Measurements from ENCODE around the gene ABHD17A. TPM values are rescaled to one million over a fixed set of nuclear protein-coding genes. Genes with fewer than 3 reads are reported as not detected.

The ABHD17A gene
- total and polyA plus RNA-seq, 2 donors (not counting 1 experiment from before 2014, with no cell fraction given): 63.1 to 134 TPM

- no peak for TF ChIP-seq EZH2 (IDR thresholded peaks at IDR 0.05; ENCODE audit: borderline replicate concordance, insufficient read depth, low read depth, low read length, poor library complexity, severe bottlenecking)
- no peak for TF ChIP-seq CTCF (IDR thresholded peaks at IDR 0.05)
- CTCF ChIA-PET: interaction anchor here (1.2 kb wide), 1 partner anchor 15 kb away, joined by 3 read pairs; no protein-coding TSS in a partner anchor
- Histone ChIP-seq H3K4me2 (replicated peaks; ENCODE audit: low read depth, low read length, poor library complexity, severe bottlenecking) (no peak overlapping the region), H3K79me2 (ENCODE audit: control insufficient read depth, insufficient read depth, low read length) (peaks cover 76% of the 10 kb centered on the region), H3K36me3 (replicated peaks in 1 of 2; ENCODE audit: control extremely low read depth in 1 of 2, control insufficient read depth in 1 of 2, extremely low read depth in 1 of 2, insufficient read depth in 2 of 2, low read length in 1 of 2) (peaks cover 0 to 28% of the 10 kb centered on the region in 2 experiments), H3K9me3 (ENCODE audit: control extremely low read depth in 1 of 3, control insufficient read depth in 2 of 3, insufficient read depth in 1 of 3, low read length in 2 of 3) (peaks cover 0 to 3% (median 0%) of the 10 kb centered on the region in 3 donors), H2AFZ (ENCODE audit: insufficient read depth, low read depth, low read length, poor library complexity, severe bottlenecking) (no peak overlapping the region), H3K4me1 (ENCODE audit: control insufficient read depth in 2 of 2, insufficient read depth in 2 of 2, low read length in 2 of 2) (peaks cover 20 to 28% of the 10 kb centered on the region in 2 donors), H3K27me3 (replicated peaks in 1 of 4; ENCODE audit: control extremely low read depth in 1 of 4, control insufficient read depth in 3 of 4, insufficient read depth in 4 of 4, low read length in 3 of 4) (no peaks in the 10 kb centered on the region), H3K4me3 (ENCODE audit: control extremely low read depth in 1 of 5, extremely low read depth in 1 of 5, insufficient read depth in 1 of 5, low read depth in 2 of 5, low read length in 4 of 5) (no peak overlapping the region), H4K20me1 (ENCODE audit: control insufficient read depth, insufficient read depth, low read length, poor library complexity, severe bottlenecking) (peaks cover 69% of the 10 kb centered on the region), H3K27ac (ENCODE audit: low read length in 2 of 2) (no peak overlapping the region), H3K9ac (ENCODE audit: low read length) (no peak overlapping the region)
- WGBS (ENCODE audit: insufficient coverage): 98% methylated on average over 64 of the region's 77 CpGs
- Mint-ChIP-seq H3K9me3 (ENCODE audit: insufficient read depth) (no peaks in the 10 kb centered on the region), H3K4me1 (peaks cover 22% of the 10 kb centered on the region), H3K4me3 (no peak overlapping the region), H3K27ac (no peak overlapping the region), H3K27me3 (no peaks in the 10 kb centered on the region)
- intact Hi-C loops (cut with micrococcal nuclease): no loop called here
- DNase-seq: no peak
- no peak for ATAC-seq (ENCODE audit: low read depth)
- POLR2A ChIA-PET: no interaction called here
Measured at GRCh38 chr19:1912760-1913505, 27.6 kb upstream of the ABHD17A start.

GRCh38 chr19:1911995-1912394, 26.7 kb upstream of the ABHD17A start:
- H3K4me3 ChIP-seq (ENCODE audit: control extremely low read depth in 1 of 5, extremely low read depth in 1 of 5, insufficient read depth in 1 of 5, low read depth in 2 of 5, low read length in 4 of 5): no peak overlapping the region
- H4K20me1 ChIP-seq (ENCODE audit: control insufficient read depth, insufficient read depth, low read length, poor library complexity, severe bottlenecking): peaks cover 76% of the 10 kb centered on the region
- H3K4me1 ChIP-seq (ENCODE audit: control insufficient read depth in 2 of 2, insufficient read depth in 2 of 2, low read length in 2 of 2): peaks cover 20 to 37% of the 10 kb centered on the region in 2 donors
- no peak overlapping the region for H3K9ac ChIP-seq (ENCODE audit: low read length)
- peaks cover 85% of the 10 kb centered on the region for H3K79me2 ChIP-seq (ENCODE audit: control insufficient read depth, insufficient read depth, low read length)
- no peaks in the 10 kb centered on the region for H3K9me3 Mint-ChIP-seq (ENCODE audit: insufficient read depth)
- H3K4me2 ChIP-seq (replicated peaks; ENCODE audit: low read depth, low read length, poor library complexity, severe bottlenecking): no peak overlapping the region
- peaks cover 0 to 24% of the 10 kb centered on the region in 2 experiments for H3K36me3 ChIP-seq (replicated peaks in 1 of 2; ENCODE audit: control extremely low read depth in 1 of 2, control insufficient read depth in 1 of 2, extremely low read depth in 1 of 2, insufficient read depth in 2 of 2, low read length in 1 of 2)
- intact Hi-C loops (cut with micrococcal nuclease): no loop called here
- ATAC-seq (ENCODE audit: low read depth) (no peak), DNase-seq (no peak)
- TF ChIP-seq CTCF (IDR thresholded peaks at IDR 0.05): no peak
- TF ChIP-seq EZH2 (IDR thresholded peaks at IDR 0.05; ENCODE audit: borderline replicate concordance, insufficient read depth, low read depth, low read length, poor library complexity, severe bottlenecking): no peak
- H3K27me3 ChIP-seq (replicated peaks in 1 of 4; ENCODE audit: control extremely low read depth in 1 of 4, control insufficient read depth in 3 of 4, insufficient read depth in 4 of 4, low read length in 3 of 4): no peaks in the 10 kb centered on the region
- 98% methylated on average over 36 of the region's 37 CpGs for WGBS (ENCODE audit: insufficient coverage)
- peaks cover 0 to 3% (median 0%) of the 10 kb centered on the region in 3 donors for H3K9me3 ChIP-seq (ENCODE audit: control extremely low read depth in 1 of 3, control insufficient read depth in 2 of 3, insufficient read depth in 1 of 3, low read length in 2 of 3)
- POLR2A ChIA-PET: no interaction called here
- H3K27ac Mint-ChIP-seq: no peak overlapping the region
- no peak overlapping the region for H2AFZ ChIP-seq (ENCODE audit: insufficient read depth, low read depth, low read length, poor library complexity, severe bottlenecking)
- H3K4me1 Mint-ChIP-seq: peaks cover 24% of the 10 kb centered on the region
- CTCF ChIA-PET: no interaction called here
- no peaks in the 10 kb centered on the region for H3K27me3 Mint-ChIP-seq
- H3K4me3 Mint-ChIP-seq: no peak overlapping the region
- H3K27ac ChIP-seq (ENCODE audit: low read length in 2 of 2): no peak overlapping the region

All from B cell (primary cell).